Measurements from ENCODE around the gene PNKD.

The PNKD gene

GRCh38 chr2:218383892-218384519, 113.7 kb downstream of the PNKD start:
- DNase-seq = no peak

GRCh38 chr2:218384975-218385374, 114.7 kb downstream of the PNKD start:
- no peak for DNase-seq

GRCh38 chr2:218386505-218387368, 116.4 kb downstream of the PNKD start:
- DNase-seq = no peak

GRCh38 chr2:218387369-218388194, 117.3 kb downstream of the PNKD start:
- DNase-seq = no peak

- DNase-seq = no peak
Measured at GRCh38 chr2:218389333-218390150, 119.2 kb downstream of the PNKD start.

GRCh38 chr2:218391202-218391601, 120.9 kb downstream of the PNKD start:
- DNase-seq = no peak

- no peak for DNase-seq
Measured at GRCh38 chr2:218392459-218392858, 122.1 kb downstream of the PNKD start.

GRCh38 chr2:218392891-218393462, 122.7 kb downstream of the PNKD start:
- DNase-seq = no peak

GRCh38 chr2:218393750-218394290, 123.5 kb downstream of the PNKD start:
- peak; percentile 26 for DNase-seq

- DNase-seq = no peak
Measured at GRCh38 chr2:218394298-218395089, 124.2 kb downstream of the PNKD start.

GRCh38 chr2:218395090-218395444, 124.7 kb downstream of the PNKD start:
- DNase-seq = no peak

- no peak for DNase-seq
Measured at GRCh38 chr2:218395456-218395825, 125.1 kb downstream of the PNKD start.

GRCh38 chr2:218395826-218396687, 125.7 kb downstream of the PNKD start:
- peak; percentile 94 for DNase-seq

Data from activated CD8-positive, alpha-beta memory T cell treated with anti-CD3 and anti-CD28 coated beads, Interleukin-2, amount 50 U/mL, for 4 hours (primary cell).